ENCODE data around the gene COL9A2.

Gene COL9A2

GRCh38 chr1:40301541-40302299 lies 15.4 kb downstream of the COL9A2 start:
- no peak for TF ChIP-seq CTCF (IDR thresholded peaks at IDR 0.05; ENCODE audit: low read depth, low read length)
- H3K4me3 ChIP-seq (ENCODE audit: low read depth, low read length), result no peak overlapping the region

GRCh38 chr1:40301066-40301465 lies 16.0 kb downstream of the COL9A2 start:
- TF ChIP-seq CTCF (IDR thresholded peaks at IDR 0.05; ENCODE audit: low read depth, low read length), result no peak
- no peak overlapping the region for H3K4me3 ChIP-seq (ENCODE audit: low read depth, low read length)

- no peak overlapping the region for H3K4me3 ChIP-seq (ENCODE audit: low read depth, low read length)
- TF ChIP-seq CTCF (IDR thresholded peaks at IDR 0.05; ENCODE audit: low read depth, low read length), result no peak
Measured at GRCh38 chr1:40300651-40301050, 16.4 kb downstream of the COL9A2 start.

- H3K4me3 ChIP-seq (ENCODE audit: low read depth, low read length), result no peak overlapping the region
- TF ChIP-seq CTCF (IDR thresholded peaks at IDR 0.05; ENCODE audit: low read depth, low read length), result no peak
Measured at GRCh38 chr1:40300249-40300567, 16.9 kb downstream of the COL9A2 start.

- no peak overlapping the region for H3K4me3 ChIP-seq (ENCODE audit: low read depth, low read length)
- TF ChIP-seq CTCF (IDR thresholded peaks at IDR 0.05; ENCODE audit: low read depth, low read length), result no peak
Measured at GRCh38 chr1:40299366-40300248, 17.5 kb downstream of the COL9A2 start.

- no peak for TF ChIP-seq CTCF (IDR thresholded peaks at IDR 0.05; ENCODE audit: low read depth, low read length)
- H3K4me3 ChIP-seq (ENCODE audit: low read depth, low read length), result no peak overlapping the region
Measured at GRCh38 chr1:40291293-40291692, 25.8 kb downstream of the COL9A2 start.

- no peak overlapping the region for H3K4me3 ChIP-seq (ENCODE audit: low read depth, low read length)
- no peak for TF ChIP-seq CTCF (IDR thresholded peaks at IDR 0.05; ENCODE audit: low read depth, low read length)
Measured at GRCh38 chr1:40281853-40282252, 35.2 kb downstream of the COL9A2 start.

Data from WI38 (cell line).